Measurements from ENCODE around the gene VPS37C.

DNA sequence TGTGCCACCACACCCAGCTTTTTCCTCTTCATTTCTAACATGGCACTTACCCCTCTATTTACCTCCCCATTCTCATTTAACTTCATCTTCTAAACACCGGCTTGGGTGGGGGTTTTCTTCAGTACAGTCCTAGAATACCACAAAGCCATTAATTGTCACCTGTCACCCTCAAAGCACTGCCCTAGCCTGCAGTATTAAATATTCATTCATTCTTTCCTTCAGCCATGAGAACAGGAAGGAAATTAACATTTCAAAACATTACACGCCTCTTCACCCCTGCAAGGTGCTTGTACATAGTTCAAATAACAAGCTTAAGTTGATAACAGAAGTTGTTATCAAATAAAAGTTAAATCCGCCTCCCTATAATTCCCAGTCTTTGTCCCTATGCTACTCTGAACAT, 10.7 kb upstream of the VPS37C start:
- TF ChIP-seq EGR1 (IDR thresholded peaks at IDR 0.05; ENCODE audit: low read depth in 2 of 2) (no peak), RAD21 (IDR thresholded peaks at IDR 0.05) (no peak), TAF1 (conservative IDR thresholded peaks at IDR 0.05) (no peak), YY1 (IDR thresholded peaks at IDR 0.05) (no peak), SP1 (IDR thresholded peaks at IDR 0.05) (no peak)
- TF ChIP-seq, protein P1, sequence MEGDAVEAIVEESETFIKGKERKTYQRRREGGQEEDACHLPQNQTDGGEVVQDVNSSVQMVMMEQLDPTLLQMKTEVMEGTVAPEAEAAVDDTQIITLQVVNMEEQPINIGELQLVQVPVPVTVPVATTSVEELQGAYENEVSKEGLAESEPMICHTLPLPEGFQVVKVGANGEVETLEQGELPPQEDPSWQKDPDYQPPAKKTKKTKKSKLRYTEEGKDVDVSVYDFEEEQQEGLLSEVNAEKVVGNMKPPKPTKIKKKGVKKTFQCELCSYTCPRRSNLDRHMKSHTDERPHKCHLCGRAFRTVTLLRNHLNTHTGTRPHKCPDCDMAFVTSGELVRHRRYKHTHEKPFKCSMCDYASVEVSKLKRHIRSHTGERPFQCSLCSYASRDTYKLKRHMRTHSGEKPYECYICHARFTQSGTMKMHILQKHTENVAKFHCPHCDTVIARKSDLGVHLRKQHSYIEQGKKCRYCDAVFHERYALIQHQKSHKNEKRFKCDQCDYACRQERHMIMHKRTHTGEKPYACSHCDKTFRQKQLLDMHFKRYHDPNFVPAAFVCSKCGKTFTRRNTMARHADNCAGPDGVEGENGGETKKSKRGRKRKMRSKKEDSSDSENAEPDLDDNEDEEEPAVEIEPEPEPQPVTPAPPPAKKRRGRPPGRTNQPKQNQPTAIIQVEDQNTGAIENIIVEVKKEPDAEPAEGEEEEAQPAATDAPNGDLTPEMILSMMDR (IDR thresholded peaks at IDR 0.05; ENCODE audit: low read depth, low read length, missing input control) = no peak
- TF ChIP-seq, protein P2, sequence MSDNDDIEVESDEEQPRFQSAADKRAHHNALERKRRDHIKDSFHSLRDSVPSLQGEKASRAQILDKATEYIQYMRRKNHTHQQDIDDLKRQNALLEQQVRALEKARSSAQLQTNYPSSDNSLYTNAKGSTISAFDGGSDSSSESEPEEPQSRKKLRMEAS (IDR thresholded peaks at IDR 0.05) = no peak
